ENCODE measurements around the gene PRDM16.

Gene PRDM16

GRCh38 chr1:3101124-3101939 lies 32.3 kb downstream of the PRDM16 start:
- TF ChIP-seq EZH2 (optimal IDR thresholded peaks at IDR 0.05; ENCODE audit: low read depth, low read length), result no peak
- no peak for TF ChIP-seq CTCF (IDR thresholded peaks at IDR 0.05; ENCODE audit: low read length)
- no peak for TF ChIP-seq EZH2phosphoT487 (IDR thresholded peaks at IDR 0.05; ENCODE audit: low read length)
- H3K9ac ChIP-seq (ENCODE audit: low read length), result no peak overlapping the region
- H3K27me3 ChIP-seq (replicated peaks; ENCODE audit: insufficient read depth, low read length), result peaks cover 94% of the 10 kb centered on the region
- H3K4me3 ChIP-seq (ENCODE audit: low read length), result no peak overlapping the region
- no peaks in the 10 kb centered on the region for H4K20me1 ChIP-seq (ENCODE audit: insufficient read depth, low read length)
- no peaks in the 10 kb centered on the region for H3K9me2 ChIP-seq (replicated peaks; ENCODE audit: insufficient read depth, low read length)
- no peaks in the 10 kb centered on the region for H3K79me2 ChIP-seq (ENCODE audit: low read length)
- no peak overlapping the region for H3K27ac ChIP-seq (ENCODE audit: low read length)
- no peaks in the 10 kb centered on the region for H3K9me3 ChIP-seq (replicated peaks; ENCODE audit: insufficient read depth, low read length)
- no peak overlapping the region for H3K4me2 ChIP-seq (ENCODE audit: low read depth, low read length)
- H3K36me3 ChIP-seq (replicated peaks; ENCODE audit: insufficient read depth, low read length), result no peaks in the 10 kb centered on the region
- H3F3A ChIP-seq (ENCODE audit: insufficient read depth, low read length), result no peaks in the 10 kb centered on the region
- DNase-seq, result no peak
- no peak overlapping the region for H2AFZ ChIP-seq (ENCODE audit: low read length)
- no peaks in the 10 kb centered on the region for H3K4me1 ChIP-seq (ENCODE audit: low read length)

GRCh38 chr1:3102641-3103040 lies 33.6 kb downstream of the PRDM16 start:
- H3K79me2 ChIP-seq (ENCODE audit: low read length), result no peaks in the 10 kb centered on the region
- peaks cover 94% of the 10 kb centered on the region for H3K27me3 ChIP-seq (replicated peaks; ENCODE audit: insufficient read depth, low read length)
- no peak for DNase-seq
- no peaks in the 10 kb centered on the region for H4K20me1 ChIP-seq (ENCODE audit: insufficient read depth, low read length)
- H3K4me1 ChIP-seq (ENCODE audit: low read length), result no peaks in the 10 kb centered on the region
- no peaks in the 10 kb centered on the region for H3K9me3 ChIP-seq (replicated peaks; ENCODE audit: insufficient read depth, low read length)
- TF ChIP-seq EZH2phosphoT487 (IDR thresholded peaks at IDR 0.05; ENCODE audit: low read length) (no peak), CTCF (IDR thresholded peaks at IDR 0.05; ENCODE audit: low read length) (no peak), EZH2 (optimal IDR thresholded peaks at IDR 0.05; ENCODE audit: low read depth, low read length) (no peak)
- H2AFZ ChIP-seq (ENCODE audit: low read length), result no peak overlapping the region
- H3K27ac ChIP-seq (ENCODE audit: low read length), result no peak overlapping the region
- no peaks in the 10 kb centered on the region for H3K9me2 ChIP-seq (replicated peaks; ENCODE audit: insufficient read depth, low read length)
- H3K4me3 ChIP-seq (ENCODE audit: low read length), result no peak overlapping the region
- no peak overlapping the region for H3K9ac ChIP-seq (ENCODE audit: low read length)
- no peaks in the 10 kb centered on the region for H3F3A ChIP-seq (ENCODE audit: insufficient read depth, low read length)
- H3K36me3 ChIP-seq (replicated peaks; ENCODE audit: insufficient read depth, low read length), result no peaks in the 10 kb centered on the region
- no peak overlapping the region for H3K4me2 ChIP-seq (ENCODE audit: low read depth, low read length)

GRCh38 chr1:3103967-3104677 lies 35.1 kb downstream of the PRDM16 start:
- Histone ChIP-seq H3K79me2 (ENCODE audit: low read length) (no peaks in the 10 kb centered on the region), H3K4me1 (ENCODE audit: low read length) (no peaks in the 10 kb centered on the region), H4K20me1 (ENCODE audit: insufficient read depth, low read length) (no peaks in the 10 kb centered on the region), H3K27me3 (replicated peaks; ENCODE audit: insufficient read depth, low read length) (peaks cover 91% of the 10 kb centered on the region), H2AFZ (ENCODE audit: low read length) (no peak overlapping the region), H3K4me3 (ENCODE audit: low read length) (no peak overlapping the region), H3K27ac (ENCODE audit: low read length) (no peak overlapping the region), H3K9ac (ENCODE audit: low read length) (no peak overlapping the region), H3F3A (ENCODE audit: insufficient read depth, low read length) (no peaks in the 10 kb centered on the region), H3K36me3 (replicated peaks; ENCODE audit: insufficient read depth, low read length) (no peaks in the 10 kb centered on the region), H3K9me3 (replicated peaks; ENCODE audit: insufficient read depth, low read length) (no peaks in the 10 kb centered on the region), H3K9me2 (replicated peaks; ENCODE audit: insufficient read depth, low read length) (no peaks in the 10 kb centered on the region), H3K4me2 (ENCODE audit: low read depth, low read length) (no peak overlapping the region)
- TF ChIP-seq EZH2phosphoT487 (IDR thresholded peaks at IDR 0.05; ENCODE audit: low read length), result no peak
- TF ChIP-seq CTCF (IDR thresholded peaks at IDR 0.05; ENCODE audit: low read length), result no peak
- no peak for TF ChIP-seq EZH2 (optimal IDR thresholded peaks at IDR 0.05; ENCODE audit: low read depth, low read length)
- no peak for DNase-seq
